HepG2 (cell line): Measurements from ENCODE around the gene ACVR1B.

Experiments
- NCOA1 ChIP-seq: sonication (generic); formaldehyde crosslinking; IDR thresholded peaks from 2 replicates; pipeline ENCODE4 v1.9.0; 2021; ENCODE audit warnings: missing genetic modification reagents
- POLR2A ChIP-seq, 2 experiments: IDR thresholded peaks; 2 replicates each; pipeline ENCODE4 v1.6.1; 2011; ENCODE audit warnings: low read depth in 2 of 2, low read length in 2 of 2, mild to moderate bottlenecking in 1 of 2, moderate library complexity in 1 of 2; ENCODE audit not compliant: insufficient read depth in 1 of 2
- ZFP41 ChIP-seq: sonication (generic); formaldehyde crosslinking; IDR thresholded peaks from 2 replicates; pipeline ENCODE4 v1.4.0; 2020; ENCODE audit warnings: mild to moderate bottlenecking, missing genetic modification reagents, borderline replicate concordance
- ZNF101 ChIP-seq: sonication (generic); formaldehyde crosslinking; IDR thresholded peaks from 2 replicates; pipeline ENCODE4 v1.4.0; 2020; ENCODE audit warnings: mild to moderate bottlenecking, low read depth, missing genetic modification reagents, borderline replicate concordance
- TF ChIP-seq, protein P1 (sequence below): sonication (generic); formaldehyde crosslinking; IDR thresholded peaks from 2 replicates; pipeline ENCODE4 v1.5.0; 2020; ENCODE audit warnings: mild to moderate bottlenecking, missing genetic modification reagents, moderate library complexity
- TF ChIP-seq, protein P2 (sequence below): sonication (generic); formaldehyde crosslinking; IDR thresholded peaks from 2 replicates; pipeline ENCODE4 v1.4.0; 2020; ENCODE audit warnings: missing genetic modification reagents, borderline replicate concordance

DNA sequence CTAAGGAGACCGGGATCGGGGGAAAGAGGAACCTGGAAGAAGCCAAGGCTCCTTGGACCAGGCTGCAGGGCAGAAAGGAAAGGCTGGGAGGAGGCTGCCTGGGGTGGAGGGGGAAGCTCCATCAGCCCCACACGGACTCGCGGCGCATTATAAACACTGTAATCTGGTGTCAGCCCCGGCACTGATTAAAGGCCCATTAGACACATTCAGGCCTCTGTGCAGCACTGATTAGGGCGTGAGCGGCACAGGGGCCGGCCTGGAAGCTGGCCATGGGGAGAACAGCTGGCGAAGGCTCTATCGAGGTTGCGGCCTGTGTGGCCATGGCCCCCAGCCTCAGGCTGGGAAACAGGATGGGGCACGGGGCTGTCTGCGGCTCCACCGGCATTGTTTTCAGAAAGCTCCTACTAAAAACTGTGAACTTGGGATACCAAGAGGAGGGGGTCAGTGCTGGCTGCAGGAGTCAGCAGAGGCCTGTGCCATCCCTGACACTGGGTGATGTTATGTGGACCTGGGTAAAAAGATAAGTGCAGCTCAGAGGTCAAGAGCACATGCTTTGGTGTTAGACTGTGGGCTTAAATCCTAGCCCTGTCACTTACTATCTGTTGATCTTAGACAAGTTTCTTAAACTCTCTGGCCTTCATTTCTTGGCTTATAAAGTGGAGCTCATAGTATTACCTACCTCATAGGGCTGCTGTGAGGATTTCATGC lies 33.6 kb upstream of the ACVR1B start:
- TF ChIP-seq ZNF101 (no peak), POLR2A (IDR thresholded peaks at IDR 0.05; ENCODE audit: insufficient read depth in 1 of 2, low read depth in 2 of 2, low read length in 2 of 2) (no peak), ZFP41 (CRISPR knock-in tag) (no peak), NCOA1 (CRISPR knock-in tag) (no peak)
- TF ChIP-seq, protein P1, sequence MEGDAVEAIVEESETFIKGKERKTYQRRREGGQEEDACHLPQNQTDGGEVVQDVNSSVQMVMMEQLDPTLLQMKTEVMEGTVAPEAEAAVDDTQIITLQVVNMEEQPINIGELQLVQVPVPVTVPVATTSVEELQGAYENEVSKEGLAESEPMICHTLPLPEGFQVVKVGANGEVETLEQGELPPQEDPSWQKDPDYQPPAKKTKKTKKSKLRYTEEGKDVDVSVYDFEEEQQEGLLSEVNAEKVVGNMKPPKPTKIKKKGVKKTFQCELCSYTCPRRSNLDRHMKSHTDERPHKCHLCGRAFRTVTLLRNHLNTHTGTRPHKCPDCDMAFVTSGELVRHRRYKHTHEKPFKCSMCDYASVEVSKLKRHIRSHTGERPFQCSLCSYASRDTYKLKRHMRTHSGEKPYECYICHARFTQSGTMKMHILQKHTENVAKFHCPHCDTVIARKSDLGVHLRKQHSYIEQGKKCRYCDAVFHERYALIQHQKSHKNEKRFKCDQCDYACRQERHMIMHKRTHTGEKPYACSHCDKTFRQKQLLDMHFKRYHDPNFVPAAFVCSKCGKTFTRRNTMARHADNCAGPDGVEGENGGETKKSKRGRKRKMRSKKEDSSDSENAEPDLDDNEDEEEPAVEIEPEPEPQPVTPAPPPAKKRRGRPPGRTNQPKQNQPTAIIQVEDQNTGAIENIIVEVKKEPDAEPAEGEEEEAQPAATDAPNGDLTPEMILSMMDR, result no peak
- TF ChIP-seq, protein P2, sequence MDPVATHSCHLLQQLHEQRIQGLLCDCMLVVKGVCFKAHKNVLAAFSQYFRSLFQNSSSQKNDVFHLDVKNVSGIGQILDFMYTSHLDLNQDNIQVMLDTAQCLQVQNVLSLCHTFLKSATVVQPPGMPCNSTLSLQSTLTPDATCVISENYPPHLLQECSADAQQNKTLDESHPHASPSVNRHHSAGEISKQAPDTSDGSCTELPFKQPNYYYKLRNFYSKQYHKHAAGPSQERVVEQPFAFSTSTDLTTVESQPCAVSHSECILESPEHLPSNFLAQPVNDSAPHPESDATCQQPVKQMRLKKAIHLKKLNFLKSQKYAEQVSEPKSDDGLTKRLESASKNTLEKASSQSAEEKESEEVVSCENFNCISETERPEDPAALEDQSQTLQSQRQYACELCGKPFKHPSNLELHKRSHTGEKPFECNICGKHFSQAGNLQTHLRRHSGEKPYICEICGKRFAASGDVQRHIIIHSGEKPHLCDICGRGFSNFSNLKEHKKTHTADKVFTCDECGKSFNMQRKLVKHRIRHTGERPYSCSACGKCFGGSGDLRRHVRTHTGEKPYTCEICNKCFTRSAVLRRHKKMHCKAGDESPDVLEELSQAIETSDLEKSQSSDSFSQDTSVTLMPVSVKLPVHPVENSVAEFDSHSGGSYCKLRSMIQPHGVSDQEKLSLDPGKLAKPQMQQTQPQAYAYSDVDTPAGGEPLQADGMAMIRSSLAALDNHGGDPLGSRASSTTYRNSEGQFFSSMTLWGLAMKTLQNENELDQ, result no peak
